H1 (cell line): ENCODE results near the gene SSH2. TPM values are rescaled to one million over a fixed set of nuclear protein-coding genes. Genes with fewer than 3 reads are reported as not detected.

Experiments used
- CEBPB ChIP-seq: IDR thresholded peaks from 2 replicates; pipeline ENCODE4 v1.6.1; 2012; ENCODE audit warnings: low read depth, low read length
- CTBP2 ChIP-seq: IDR thresholded peaks from 2 replicates; pipeline ENCODE4 v1.7.0; 2011; ENCODE audit warnings: borderline replicate concordance, mild to moderate bottlenecking, moderate library complexity, mixed read lengths, low read length; ENCODE audit not compliant: insufficient read depth, insufficient read length
- EP300 ChIP-seq, 2 experiments: IDR thresholded peaks; 1 replicate in 1 of 2; 2 replicates in 1 of 2; pipeline ENCODE4 v1.6.1; 2011 to 2012; ENCODE audit warnings: low read depth in 2 of 2, low read length in 2 of 2, mild to moderate bottlenecking in 2 of 2, borderline replicate concordance in 1 of 2, inconsistent platforms in 1 of 2, moderate library complexity in 1 of 2
- NRF1 ChIP-seq: IDR thresholded peaks from 2 replicates; pipeline ENCODE4 v1.6.1; 2011; ENCODE audit warnings: mild to moderate bottlenecking, low read depth, low read length, improper control_type of control experiment
- RXRA ChIP-seq: IDR thresholded peaks from 2 replicates; pipeline ENCODE4 v1.6.1; 2011; ENCODE audit warnings: low read depth, mild to moderate bottlenecking, low read length, moderate library complexity; ENCODE audit not compliant: insufficient read depth
- SRF ChIP-seq: IDR thresholded peaks from 2 replicates; pipeline ENCODE4 v1.6.1; 2011; ENCODE audit warnings: mild to moderate bottlenecking, low read depth, low read length, moderate library complexity
- polyA plus RNA-seq, 7 experiments: library from polyadenylated mRNA; depleted of rRNA in 3 of 7; stranded (reverse) in 5 of 7; unstranded in 2 of 7; fragments of >200 nt in 5 of 7; fragments of 200-250 nt in 2 of 7; gene quantifications; 1 replicate in 5 of 7; 2 replicates in 1 of 7; 4 replicates in 1 of 7; pipeline versions ENCODE4 v1.2.1 to v1.2.3, GENCODE V29; 2011 to 2013; ENCODE audit warnings: missing spikeins in 2 of 7, mixed read lengths in 2 of 7
- total RNA-seq: library from RNA; stranded (reverse); fragmentation: NEBNext Ultra II Directional; extraction: Animal tissue kit (Norgen Biotek cat#: 25700); gene quantifications from 2 replicates; pipeline ENCODE4 v1.2.1, GENCODE V29; 2021
- TF ChIP-seq, protein P1 (sequence below): fragments of 300-600 bp; sonication (generic); IDR thresholded peaks from 2 replicates; pipeline ENCODE4 v1.7.1; 2012; ENCODE audit warnings: low read length, moderate library complexity, mild to moderate bottlenecking, inconsistent platforms; ENCODE audit not compliant: insufficient replicate concordance
- TF ChIP-seq, protein P2 (sequence below): IDR thresholded peaks from 2 replicates; pipeline ENCODE4 v1.6.1; 2012; ENCODE audit warnings: inconsistent platforms
- TF ChIP-seq, protein P3 (sequence below): IDR thresholded peaks from 2 replicates; pipeline ENCODE4 v1.6.1; 2011; ENCODE audit warnings: low read length, improper control_type of control experiment

SSH2 gene
- total and polyA plus RNA-seq, 2 of the 8 experiments (the other 6 are each of a cell fraction or from before 2014, with no cell fraction given): 5.2 to 15.9 TPM

GRCh38 chr17:29838961-29839360 is 91.1 kb downstream of the SSH2 start (continued):
- TF ChIP-seq, protein P1, sequence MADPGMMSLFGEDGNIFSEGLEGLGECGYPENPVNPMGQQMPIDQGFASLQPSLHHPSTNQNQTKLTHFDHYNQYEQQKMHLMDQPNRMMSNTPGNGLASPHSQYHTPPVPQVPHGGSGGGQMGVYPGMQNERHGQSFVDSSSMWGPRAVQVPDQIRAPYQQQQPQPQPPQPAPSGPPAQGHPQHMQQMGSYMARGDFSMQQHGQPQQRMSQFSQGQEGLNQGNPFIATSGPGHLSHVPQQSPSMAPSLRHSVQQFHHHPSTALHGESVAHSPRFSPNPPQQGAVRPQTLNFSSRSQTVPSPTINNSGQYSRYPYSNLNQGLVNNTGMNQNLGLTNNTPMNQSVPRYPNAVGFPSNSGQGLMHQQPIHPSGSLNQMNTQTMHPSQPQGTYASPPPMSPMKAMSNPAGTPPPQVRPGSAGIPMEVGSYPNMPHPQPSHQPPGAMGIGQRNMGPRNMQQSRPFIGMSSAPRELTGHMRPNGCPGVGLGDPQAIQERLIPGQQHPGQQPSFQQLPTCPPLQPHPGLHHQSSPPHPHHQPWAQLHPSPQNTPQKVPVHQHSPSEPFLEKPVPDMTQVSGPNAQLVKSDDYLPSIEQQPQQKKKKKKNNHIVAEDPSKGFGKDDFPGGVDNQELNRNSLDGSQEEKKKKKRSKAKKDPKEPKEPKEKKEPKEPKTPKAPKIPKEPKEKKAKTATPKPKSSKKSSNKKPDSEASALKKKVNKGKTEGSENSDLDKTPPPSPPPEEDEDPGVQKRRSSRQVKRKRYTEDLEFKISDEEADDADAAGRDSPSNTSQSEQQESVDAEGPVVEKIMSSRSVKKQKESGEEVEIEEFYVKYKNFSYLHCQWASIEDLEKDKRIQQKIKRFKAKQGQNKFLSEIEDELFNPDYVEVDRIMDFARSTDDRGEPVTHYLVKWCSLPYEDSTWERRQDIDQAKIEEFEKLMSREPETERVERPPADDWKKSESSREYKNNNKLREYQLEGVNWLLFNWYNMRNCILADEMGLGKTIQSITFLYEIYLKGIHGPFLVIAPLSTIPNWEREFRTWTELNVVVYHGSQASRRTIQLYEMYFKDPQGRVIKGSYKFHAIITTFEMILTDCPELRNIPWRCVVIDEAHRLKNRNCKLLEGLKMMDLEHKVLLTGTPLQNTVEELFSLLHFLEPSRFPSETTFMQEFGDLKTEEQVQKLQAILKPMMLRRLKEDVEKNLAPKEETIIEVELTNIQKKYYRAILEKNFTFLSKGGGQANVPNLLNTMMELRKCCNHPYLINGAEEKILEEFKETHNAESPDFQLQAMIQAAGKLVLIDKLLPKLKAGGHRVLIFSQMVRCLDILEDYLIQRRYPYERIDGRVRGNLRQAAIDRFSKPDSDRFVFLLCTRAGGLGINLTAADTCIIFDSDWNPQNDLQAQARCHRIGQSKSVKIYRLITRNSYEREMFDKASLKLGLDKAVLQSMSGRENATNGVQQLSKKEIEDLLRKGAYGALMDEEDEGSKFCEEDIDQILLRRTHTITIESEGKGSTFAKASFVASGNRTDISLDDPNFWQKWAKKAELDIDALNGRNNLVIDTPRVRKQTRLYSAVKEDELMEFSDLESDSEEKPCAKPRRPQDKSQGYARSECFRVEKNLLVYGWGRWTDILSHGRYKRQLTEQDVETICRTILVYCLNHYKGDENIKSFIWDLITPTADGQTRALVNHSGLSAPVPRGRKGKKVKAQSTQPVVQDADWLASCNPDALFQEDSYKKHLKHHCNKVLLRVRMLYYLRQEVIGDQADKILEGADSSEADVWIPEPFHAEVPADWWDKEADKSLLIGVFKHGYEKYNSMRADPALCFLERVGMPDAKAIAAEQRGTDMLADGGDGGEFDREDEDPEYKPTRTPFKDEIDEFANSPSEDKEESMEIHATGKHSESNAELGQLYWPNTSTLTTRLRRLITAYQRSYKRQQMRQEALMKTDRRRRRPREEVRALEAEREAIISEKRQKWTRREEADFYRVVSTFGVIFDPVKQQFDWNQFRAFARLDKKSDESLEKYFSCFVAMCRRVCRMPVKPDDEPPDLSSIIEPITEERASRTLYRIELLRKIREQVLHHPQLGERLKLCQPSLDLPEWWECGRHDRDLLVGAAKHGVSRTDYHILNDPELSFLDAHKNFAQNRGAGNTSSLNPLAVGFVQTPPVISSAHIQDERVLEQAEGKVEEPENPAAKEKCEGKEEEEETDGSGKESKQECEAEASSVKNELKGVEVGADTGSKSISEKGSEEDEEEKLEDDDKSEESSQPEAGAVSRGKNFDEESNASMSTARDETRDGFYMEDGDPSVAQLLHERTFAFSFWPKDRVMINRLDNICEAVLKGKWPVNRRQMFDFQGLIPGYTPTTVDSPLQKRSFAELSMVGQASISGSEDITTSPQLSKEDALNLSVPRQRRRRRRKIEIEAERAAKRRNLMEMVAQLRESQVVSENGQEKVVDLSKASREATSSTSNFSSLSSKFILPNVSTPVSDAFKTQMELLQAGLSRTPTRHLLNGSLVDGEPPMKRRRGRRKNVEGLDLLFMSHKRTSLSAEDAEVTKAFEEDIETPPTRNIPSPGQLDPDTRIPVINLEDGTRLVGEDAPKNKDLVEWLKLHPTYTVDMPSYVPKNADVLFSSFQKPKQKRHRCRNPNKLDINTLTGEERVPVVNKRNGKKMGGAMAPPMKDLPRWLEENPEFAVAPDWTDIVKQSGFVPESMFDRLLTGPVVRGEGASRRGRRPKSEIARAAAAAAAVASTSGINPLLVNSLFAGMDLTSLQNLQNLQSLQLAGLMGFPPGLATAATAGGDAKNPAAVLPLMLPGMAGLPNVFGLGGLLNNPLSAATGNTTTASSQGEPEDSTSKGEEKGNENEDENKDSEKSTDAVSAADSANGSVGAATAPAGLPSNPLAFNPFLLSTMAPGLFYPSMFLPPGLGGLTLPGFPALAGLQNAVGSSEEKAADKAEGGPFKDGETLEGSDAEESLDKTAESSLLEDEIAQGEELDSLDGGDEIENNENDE: no peak
- TF ChIP-seq, protein P2, sequence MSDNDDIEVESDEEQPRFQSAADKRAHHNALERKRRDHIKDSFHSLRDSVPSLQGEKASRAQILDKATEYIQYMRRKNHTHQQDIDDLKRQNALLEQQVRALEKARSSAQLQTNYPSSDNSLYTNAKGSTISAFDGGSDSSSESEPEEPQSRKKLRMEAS: no peak
- TF ChIP-seq CEBPB: no peak
- TF ChIP-seq RXRA: no peak
- no peak for TF ChIP-seq EP300 (IDR thresholded peaks at IDR 0.05; ENCODE audit: borderline replicate concordance in 1 of 2, low read depth in 2 of 2, low read length in 2 of 2)
- no peak for TF ChIP-seq NRF1
- TF ChIP-seq SRF: no peak
- TF ChIP-seq, protein P3, sequence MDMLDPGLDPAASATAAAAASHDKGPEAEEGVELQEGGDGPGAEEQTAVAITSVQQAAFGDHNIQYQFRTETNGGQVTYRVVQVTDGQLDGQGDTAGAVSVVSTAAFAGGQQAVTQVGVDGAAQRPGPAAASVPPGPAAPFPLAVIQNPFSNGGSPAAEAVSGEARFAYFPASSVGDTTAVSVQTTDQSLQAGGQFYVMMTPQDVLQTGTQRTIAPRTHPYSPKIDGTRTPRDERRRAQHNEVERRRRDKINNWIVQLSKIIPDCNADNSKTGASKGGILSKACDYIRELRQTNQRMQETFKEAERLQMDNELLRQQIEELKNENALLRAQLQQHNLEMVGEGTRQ: no peak
- no peak for TF ChIP-seq CTBP2
